Measurements from ENCODE around the gene CAMTA1.

- TF ChIP-seq ZNF565 (CRISPR knock-in tag; conservative IDR thresholded peaks at IDR 0.05; ENCODE audit: low read depth) = no peak
- no peak for TF ChIP-seq CREB5 (CRISPR knock-in tag; IDR thresholded peaks at IDR 0.05; ENCODE audit: low read depth)
- TF ChIP-seq OSR1 (CRISPR knock-in tag; IDR thresholded peaks at IDR 0.05) = no peak
- TF ChIP-seq RARB (CRISPR knock-in tag; IDR thresholded peaks at IDR 0.05) = no peak
- TF ChIP-seq CSRNP3 (CRISPR knock-in tag; IDR thresholded peaks at IDR 0.05) = no peak
- TF ChIP-seq CSDC2 (CRISPR knock-in tag; IDR thresholded peaks at IDR 0.05) = no peak
- no peak for TF ChIP-seq PATZ1 (CRISPR knock-in tag; IDR thresholded peaks at IDR 0.05; ENCODE audit: borderline replicate concordance)
- no peak for TF ChIP-seq ZNF70 (CRISPR knock-in tag; IDR thresholded peaks at IDR 0.05)
These were observed 983.3 kb downstream of the CAMTA1 start for GRCh38 chr1:7768583-7768982.
